ENCODE results near the gene SRF. TPM values are rescaled to one million over a fixed set of nuclear protein-coding genes. Genes with fewer than 3 reads are reported as not detected.

The SRF gene
- total RNA-seq, 1 experiment from 2014 or later, result 32.1 TPM

DNA sequence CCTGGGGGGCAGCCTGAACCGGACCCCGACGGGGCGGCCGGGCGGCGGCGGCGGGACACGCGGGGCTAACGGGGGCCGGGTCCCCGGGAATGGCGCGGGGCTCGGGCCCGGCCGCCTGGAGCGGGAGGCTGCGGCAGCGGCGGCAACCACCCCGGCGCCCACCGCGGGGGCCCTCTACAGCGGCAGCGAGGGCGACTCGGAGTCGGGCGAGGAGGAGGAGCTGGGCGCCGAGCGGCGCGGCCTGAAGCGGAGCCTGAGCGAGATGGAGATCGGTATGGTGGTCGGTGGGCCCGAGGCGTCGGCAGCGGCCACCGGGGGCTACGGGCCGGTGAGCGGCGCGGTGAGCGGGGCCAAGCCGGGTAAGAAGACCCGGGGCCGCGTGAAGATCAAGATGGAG, 636 bp downstream of the SRF start:
- BruUV-seq (replicated peaks), result no TSS peak
- ChIA-PET POLR2A (interaction anchor here (0.6 to 6.1 kb wide), 16 partner anchors 10 to 1268 kb away, joined by 3 to 44 read pairs (median 3); partner anchors contain the start of genes CUL7, CUL9, GTPBP2 and KLC4), CTCF (interaction anchor here (1.0 to 1.2 kb wide), 3 partner anchors 57 to 156 kb away, joined by 3 to 4 read pairs (median 3); no protein-coding TSS in a partner anchor)
- H3K4me3 Mint-ChIP-seq (ENCODE audit: unreplicated experiment), result peak overlapping the region; percentile 87
- peaks cover 25% of the 10 kb centered on the region for H3K36me3 Mint-ChIP-seq (ENCODE audit: insufficient read depth, unreplicated experiment)
- no peaks in the 10 kb centered on the region for H3K9me3 Mint-ChIP-seq (ENCODE audit: unreplicated experiment)
- intact Hi-C loops (cut with micrococcal nuclease), result loop anchor here (1.0 to 5.0 kb wide), 3 partner anchors 57 to 346 kb away; partner anchors contain the start of genes DNPH1, POLR1C and YIPF3
- peak overlapping the region; percentile 83 for H3K27ac Mint-ChIP-seq (ENCODE audit: low read depth, unreplicated experiment)
- H3K27me3 Mint-ChIP-seq (ENCODE audit: insufficient read depth, unreplicated experiment), result no peaks in the 10 kb centered on the region
- peaks cover 30% of the 10 kb centered on the region for H3K4me1 Mint-ChIP-seq (ENCODE audit: insufficient read depth, unreplicated experiment)
- no peak for DNase-seq (ENCODE audit: unreplicated experiment)
- TF ChIP-seq, protein P1, sequence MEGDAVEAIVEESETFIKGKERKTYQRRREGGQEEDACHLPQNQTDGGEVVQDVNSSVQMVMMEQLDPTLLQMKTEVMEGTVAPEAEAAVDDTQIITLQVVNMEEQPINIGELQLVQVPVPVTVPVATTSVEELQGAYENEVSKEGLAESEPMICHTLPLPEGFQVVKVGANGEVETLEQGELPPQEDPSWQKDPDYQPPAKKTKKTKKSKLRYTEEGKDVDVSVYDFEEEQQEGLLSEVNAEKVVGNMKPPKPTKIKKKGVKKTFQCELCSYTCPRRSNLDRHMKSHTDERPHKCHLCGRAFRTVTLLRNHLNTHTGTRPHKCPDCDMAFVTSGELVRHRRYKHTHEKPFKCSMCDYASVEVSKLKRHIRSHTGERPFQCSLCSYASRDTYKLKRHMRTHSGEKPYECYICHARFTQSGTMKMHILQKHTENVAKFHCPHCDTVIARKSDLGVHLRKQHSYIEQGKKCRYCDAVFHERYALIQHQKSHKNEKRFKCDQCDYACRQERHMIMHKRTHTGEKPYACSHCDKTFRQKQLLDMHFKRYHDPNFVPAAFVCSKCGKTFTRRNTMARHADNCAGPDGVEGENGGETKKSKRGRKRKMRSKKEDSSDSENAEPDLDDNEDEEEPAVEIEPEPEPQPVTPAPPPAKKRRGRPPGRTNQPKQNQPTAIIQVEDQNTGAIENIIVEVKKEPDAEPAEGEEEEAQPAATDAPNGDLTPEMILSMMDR (IDR thresholded peaks at IDR 0.05; ENCODE audit: unreplicated experiment), result no peak

DNA sequence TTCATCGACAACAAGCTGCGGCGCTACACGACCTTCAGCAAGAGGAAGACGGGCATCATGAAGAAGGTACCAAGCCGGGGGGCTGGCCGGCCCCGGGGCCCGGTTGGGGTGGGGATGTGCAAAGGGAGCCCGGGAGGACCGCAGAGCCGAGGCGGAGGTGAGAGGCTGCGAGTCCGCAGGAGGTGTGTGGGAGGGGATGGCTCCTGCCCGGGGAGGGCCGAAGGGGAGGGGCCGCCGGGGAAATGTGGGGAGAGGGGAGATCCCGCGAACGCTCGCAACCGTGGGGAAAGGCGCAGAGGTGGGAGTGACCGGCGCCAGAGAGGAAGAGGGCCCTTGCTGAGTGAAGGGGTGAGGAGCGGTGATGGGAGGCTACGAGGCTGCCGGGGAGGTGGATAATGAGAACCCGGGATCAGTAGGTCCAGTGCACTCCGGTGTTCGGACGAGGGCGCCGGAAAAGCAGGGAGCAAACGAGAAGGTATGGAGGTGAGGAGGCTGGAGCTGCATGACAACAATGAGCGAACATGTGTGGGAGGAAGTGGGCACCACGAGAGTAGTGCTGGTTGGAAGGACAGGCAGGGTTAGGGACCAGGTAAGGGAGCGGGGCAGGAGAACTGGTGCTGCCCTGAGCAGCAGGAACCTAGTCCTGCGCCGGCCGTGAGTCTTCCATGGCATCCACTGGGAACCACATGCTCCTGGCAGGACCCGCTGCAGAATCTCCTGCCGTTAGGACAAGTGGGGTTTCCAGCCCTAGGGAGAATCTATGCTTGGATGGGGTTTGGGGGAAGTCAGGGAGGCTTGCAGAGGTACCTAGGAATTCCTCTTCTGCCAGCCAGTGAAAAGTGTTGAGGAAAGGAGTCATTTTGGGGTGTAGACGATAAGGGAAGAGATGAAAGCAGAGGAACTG, 1.3 kb downstream of the SRF start:
- peak overlapping the region; percentile 87 for H3K4me3 Mint-ChIP-seq (ENCODE audit: unreplicated experiment)
- CTCF ChIA-PET, result interaction anchor here (0.6 to 1.5 kb wide), 10 partner anchors 20 to 721 kb away, joined by 3 to 7 read pairs (median 3); partner anchors contain the start of gene TRERF1
- peaks cover 32% of the 10 kb centered on the region for H3K36me3 Mint-ChIP-seq (ENCODE audit: insufficient read depth, unreplicated experiment)
- POLR2A ChIA-PET, result interaction anchor here (0.5 to 6.1 kb wide), 23 partner anchors 9 to 1268 kb away, joined by 3 to 44 read pairs (median 4); partner anchors contain the start of genes CUL7, CUL9, GTPBP2 and KLC4
- H3K27ac Mint-ChIP-seq (ENCODE audit: low read depth, unreplicated experiment), result peak overlapping the region; percentile 83
- BruUV-seq (replicated peaks), result no TSS peak
- H3K27me3 Mint-ChIP-seq (ENCODE audit: insufficient read depth, unreplicated experiment), result no peaks in the 10 kb centered on the region
- peaks cover 30% of the 10 kb centered on the region for H3K4me1 Mint-ChIP-seq (ENCODE audit: insufficient read depth, unreplicated experiment)
- intact Hi-C loops (cut with micrococcal nuclease), result loop anchor here (5.0 kb wide), 1 partner anchor 345 kb away; the partner anchor contains the start of genes POLR1C and YIPF3
- TF ChIP-seq, protein P1 (IDR thresholded peaks at IDR 0.05; ENCODE audit: unreplicated experiment), result no peak
- peak; percentile 36 for DNase-seq (ENCODE audit: unreplicated experiment)
- no peaks in the 10 kb centered on the region for H3K9me3 Mint-ChIP-seq (ENCODE audit: unreplicated experiment)

GRCh38 chr6:43173591-43174262, 2.7 kb downstream of the SRF start:
- Mint-ChIP-seq H3K9me3 (ENCODE audit: unreplicated experiment) (no peaks in the 10 kb centered on the region), H3K4me3 (ENCODE audit: unreplicated experiment) (peak overlapping the region; percentile 87), H3K27me3 (ENCODE audit: insufficient read depth, unreplicated experiment) (no peaks in the 10 kb centered on the region), H3K36me3 (ENCODE audit: insufficient read depth, unreplicated experiment) (peaks cover 46% of the 10 kb centered on the region), H3K27ac (ENCODE audit: low read depth, unreplicated experiment) (peak overlapping the region; percentile 83), H3K4me1 (ENCODE audit: insufficient read depth, unreplicated experiment) (peaks cover 30% of the 10 kb centered on the region)
- intact Hi-C loops (cut with micrococcal nuclease), result loop anchor here (5.0 kb wide), 1 partner anchor 344 kb away; the partner anchor contains the start of genes POLR1C and YIPF3
- POLR2A ChIA-PET, result interaction anchor here (0.6 to 6.1 kb wide), 16 partner anchors 8 to 622 kb away, joined by 3 to 44 read pairs (median 7); partner anchors contain the start of genes CUL7, CUL9, DNPH1 and KLC4
- no peak for DNase-seq (ENCODE audit: unreplicated experiment)
- CTCF ChIA-PET, result interaction anchor here (0.7 to 1.6 kb wide), 5 partner anchors 19 to 160 kb away, joined by 3 to 7 read pairs (median 5); partner anchors contain the start of genes KLHDC3 and MEA1
- no TSS peak for BruUV-seq (replicated peaks)
- TF ChIP-seq, protein P1 (IDR thresholded peaks at IDR 0.05; ENCODE audit: unreplicated experiment), result no peak
